K562 (cell line): ENCODE results near the gene FOXO3. TPM values are rescaled to one million over a fixed set of nuclear protein-coding genes. Genes with fewer than 3 reads are reported as not detected.

Experiments
- ARHGAP35 ChIP-seq: fragments of 450-650 bp; IDR thresholded peaks from 2 replicates; pipeline ENCODE4 v1.6.1; 2018; ENCODE audit not compliant: partially characterized antibody
- ARID2 ChIP-seq: fragments of 450-650 bp; IDR thresholded peaks from 2 replicates; pipeline ENCODE4 v1.6.1; 2017; ENCODE audit warnings: antibody characterized with exemption, mild to moderate bottlenecking
- ATF4 ChIP-seq: fragments of 450-650 bp; formaldehyde crosslinking; IDR thresholded peaks from 2 replicates; pipeline ENCODE4 v1.4.0; 2022; ENCODE audit warnings: mild to moderate bottlenecking, moderate library complexity
- CHAMP1 ChIP-seq: fragments of 450-650 bp; IDR thresholded peaks from 2 replicates; pipeline ENCODE4 v1.6.1; 2016; ENCODE audit warnings: mild to moderate bottlenecking
- ETV6 ChIP-seq, 3 experiments: fragments of 150-350 bp in 1 of 3; sonication (generic) in 1 of 3; formaldehyde crosslinking in 1 of 3; IDR thresholded peaks; 2 replicates each; pipeline versions ENCODE4 v1.6.1 to v1.8.0; 2014 to 2022; ENCODE audit warnings: borderline replicate concordance in 2 of 3, low read depth in 2 of 3, antibody characterized with exemption in 1 of 3, low read length in 1 of 3, mild to moderate bottlenecking in 1 of 3, missing genetic modification reagents in 1 of 3
- ID3 ChIP-seq, 2 experiments: fragments of 250-450 bp in 1 of 2; fragments of 450-650 bp in 1 of 2; sonication (Bioruptor Pico) in 1 of 2; IDR thresholded peaks; 2 replicates each; pipeline versions ENCODE4 v1.6.1 to v1.8.0; 2016 to 2021; ENCODE audit warnings: mild to moderate bottlenecking in 2 of 2, moderate library complexity in 2 of 2, missing compliant biosample characterization in 1 of 2, missing genetic modification characterization in 1 of 2
- MLLT1 ChIP-seq, 2 experiments: fragments of 450-650 bp; IDR thresholded peaks; 2 replicates each; pipeline ENCODE4 v1.6.1; 2016
- MYBL2 ChIP-seq, 2 experiments: fragments of 450-650 bp in 1 of 2; sonication (generic) in 1 of 2; formaldehyde crosslinking in 1 of 2; IDR thresholded peaks; 2 replicates each; pipeline versions ENCODE4 v1.6.1 to v1.8.1; 2017 to 2022; ENCODE audit warnings: borderline replicate concordance in 1 of 2, inconsistent platforms in 1 of 2, low read depth in 1 of 2, mild to moderate bottlenecking in 1 of 2, missing genetic modification reagents in 1 of 2, moderate library complexity in 1 of 2
- TBP ChIP-seq: optimal IDR thresholded peaks from 2 replicates; pipeline ENCODE3; 2011; ENCODE audit warnings: low read depth, low read length, improper control_type of control experiment
- TRIM24 ChIP-seq, 2 experiments: fragments of 450-650 bp; IDR thresholded peaks; 2 replicates each; pipeline ENCODE4 v1.6.1; 2016
- ZNF274 ChIP-seq: IDR thresholded peaks from 2 replicates; pipeline ENCODE4 v1.6.1; 2011; ENCODE audit warnings: low read depth, mild to moderate bottlenecking, low read length, moderate library complexity, borderline replicate concordance
- ZNF79 ChIP-seq: fragments of 250-450 bp; sonication (Bioruptor Pico); IDR thresholded peaks from 2 replicates; pipeline ENCODE4 v1.4.0; 2020; ENCODE audit warnings: low read depth, mild to moderate bottlenecking, moderate library complexity
- polyA plus RNA-seq, 8 experiments: library from polyadenylated mRNA; depleted of rRNA in 4 of 8; stranded (reverse) in 5 of 8; unstranded in 3 of 8; fragments of >200 nt; fragmentation: Nextera tagmentation in 2 of 8; fragmentation: Illumina TruSeq in 1 of 8; extraction: Ambion mirVana in 2 of 8; extraction: Trizol in 1 of 8; gene quantifications; 2 replicates each; pipeline versions ENCODE4 v1.2.1 to v1.2.3, GENCODE V29; 2011 to 2014; ENCODE audit warnings: inconsistent platforms in 1 of 8, missing spikeins in 1 of 8
- total RNA-seq, 7 experiments: library from RNA; depleted of rRNA in 6 of 7; stranded (reverse); fragments of >200 nt in 6 of 7; fragmentation: Illumina TruSeq in 2 of 7; extraction: Trizol in 2 of 7; gene quantifications; 2 replicates each; pipeline versions ENCODE4 v1.2.1 to v1.2.3, GENCODE V29; 2011 to 2021; ENCODE audit warnings: low replicate concordance in 1 of 7
- TF ChIP-seq, protein P1 (sequence below): fragments of 250-450 bp; sonication (Bioruptor Pico); IDR thresholded peaks from 2 replicates; pipeline ENCODE4 v1.8.0; 2022; ENCODE audit warnings: inconsistent platforms
- TF ChIP-seq, protein P2 (sequence below): sonication (generic); formaldehyde crosslinking; IDR thresholded peaks from 2 replicates; pipeline ENCODE4 v1.8.1; 2023; ENCODE audit warnings: mild to moderate bottlenecking, missing genetic modification reagents
- TF ChIP-seq, protein P3 (sequence below): fragments of 250-450 bp; sonication (Bioruptor Pico); IDR thresholded peaks from 2 replicates; pipeline ENCODE4 v1.5.1; 2021; ENCODE audit warnings: mild to moderate bottlenecking
- TF ChIP-seq, protein P4 (sequence below): fragments of 250-450 bp; sonication (Bioruptor Pico); IDR thresholded peaks from 2 replicates; pipeline ENCODE4 v1.8.0; 2021; ENCODE audit warnings: moderate library complexity, mild to moderate bottlenecking, inconsistent platforms

The FOXO3 gene
- total and polyA plus RNA-seq, 9 of the 15 experiments (the other 6 are each of a cell fraction or from before 2014, with no cell fraction given): 3.0 to 14.6 (median 6.0) TPM

- TF ChIP-seq, protein P1, sequence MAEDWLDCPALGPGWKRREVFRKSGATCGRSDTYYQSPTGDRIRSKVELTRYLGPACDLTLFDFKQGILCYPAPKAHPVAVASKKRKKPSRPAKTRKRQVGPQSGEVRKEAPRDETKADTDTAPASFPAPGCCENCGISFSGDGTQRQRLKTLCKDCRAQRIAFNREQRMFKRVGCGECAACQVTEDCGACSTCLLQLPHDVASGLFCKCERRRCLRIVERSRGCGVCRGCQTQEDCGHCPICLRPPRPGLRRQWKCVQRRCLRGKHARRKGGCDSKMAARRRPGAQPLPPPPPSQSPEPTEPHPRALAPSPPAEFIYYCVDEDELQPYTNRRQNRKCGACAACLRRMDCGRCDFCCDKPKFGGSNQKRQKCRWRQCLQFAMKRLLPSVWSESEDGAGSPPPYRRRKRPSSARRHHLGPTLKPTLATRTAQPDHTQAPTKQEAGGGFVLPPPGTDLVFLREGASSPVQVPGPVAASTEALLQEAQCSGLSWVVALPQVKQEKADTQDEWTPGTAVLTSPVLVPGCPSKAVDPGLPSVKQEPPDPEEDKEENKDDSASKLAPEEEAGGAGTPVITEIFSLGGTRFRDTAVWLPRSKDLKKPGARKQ (CRISPR knock-in tag): no peak
- no peak for TF ChIP-seq ID3 (CRISPR knock-in tag; IDR thresholded peaks at IDR 0.05)
- no peak for TF ChIP-seq ID3 (tag; IDR thresholded peaks at IDR 0.05)
- no peak for TF ChIP-seq ARHGAP35
- TF ChIP-seq, protein P2, sequence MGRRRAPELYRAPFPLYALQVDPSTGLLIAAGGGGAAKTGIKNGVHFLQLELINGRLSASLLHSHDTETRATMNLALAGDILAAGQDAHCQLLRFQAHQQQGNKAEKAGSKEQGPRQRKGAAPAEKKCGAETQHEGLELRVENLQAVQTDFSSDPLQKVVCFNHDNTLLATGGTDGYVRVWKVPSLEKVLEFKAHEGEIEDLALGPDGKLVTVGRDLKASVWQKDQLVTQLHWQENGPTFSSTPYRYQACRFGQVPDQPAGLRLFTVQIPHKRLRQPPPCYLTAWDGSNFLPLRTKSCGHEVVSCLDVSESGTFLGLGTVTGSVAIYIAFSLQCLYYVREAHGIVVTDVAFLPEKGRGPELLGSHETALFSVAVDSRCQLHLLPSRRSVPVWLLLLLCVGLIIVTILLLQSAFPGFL (CRISPR knock-in tag): no peak
- no peak for TF ChIP-seq ARID2
- TF ChIP-seq, protein P3, sequence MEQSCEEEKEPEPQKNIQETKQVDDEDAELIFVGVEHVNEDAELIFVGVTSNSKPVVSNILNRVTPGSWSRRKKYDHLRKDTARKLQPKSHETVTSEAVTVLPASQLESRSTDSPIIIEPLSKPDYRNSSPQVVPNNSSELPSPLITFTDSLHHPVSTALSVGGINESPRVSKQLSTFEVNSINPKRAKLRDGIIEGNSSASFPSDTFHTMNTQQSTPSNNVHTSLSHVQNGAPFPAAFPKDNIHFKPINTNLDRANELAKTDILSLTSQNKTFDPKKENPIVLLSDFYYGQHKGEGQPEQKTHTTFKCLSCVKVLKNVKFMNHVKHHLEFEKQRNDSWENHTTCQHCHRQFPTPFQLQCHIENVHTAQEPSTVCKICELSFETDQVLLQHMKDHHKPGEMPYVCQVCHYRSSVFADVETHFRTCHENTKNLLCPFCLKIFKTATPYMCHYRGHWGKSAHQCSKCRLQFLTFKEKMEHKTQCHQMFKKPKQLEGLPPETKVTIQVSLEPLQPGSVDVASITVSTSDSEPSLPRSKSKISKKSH: no peak
- TF ChIP-seq MLLT1 (IDR thresholded peaks at IDR 0.05): no peak
- TF ChIP-seq, protein P4, sequence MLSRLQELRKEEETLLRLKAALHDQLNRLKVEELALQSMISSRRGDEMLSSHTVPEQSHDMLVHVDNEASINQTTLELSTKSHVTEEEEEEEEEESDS (CRISPR knock-in tag): no peak
- no peak; the same call in 1 of the 2 replicates for TF ChIP-seq MYBL2 (IDR thresholded peaks at IDR 0.05; ENCODE audit: low read depth)
- no peak for TF ChIP-seq MYBL2 (CRISPR knock-in tag; IDR thresholded peaks at IDR 0.05; ENCODE audit: borderline replicate concordance)
- TF ChIP-seq ATF4: no peak
- TF ChIP-seq ETV6 (IDR thresholded peaks at IDR 0.05; ENCODE audit: borderline replicate concordance in 1 of 2, low read depth in 2 of 2, low read length in 1 of 2): no peak
- no peak for TF ChIP-seq ETV6 (CRISPR knock-in tag; IDR thresholded peaks at IDR 0.05; ENCODE audit: borderline replicate concordance)
- TF ChIP-seq ZNF79 (CRISPR knock-in tag): no peak
- no peak for TF ChIP-seq TBP
- no peak for TF ChIP-seq CHAMP1
- TF ChIP-seq TRIM24 (IDR thresholded peaks at IDR 0.05): no peak
- no peak for TF ChIP-seq ZNF274
Observed at GRCh38 chr6:108684771-108685329, 124.1 kb downstream of the FOXO3 start (continued).
